ENCODE measurements around the gene DNPH1. TPM values are rescaled to one million over a fixed set of nuclear protein-coding genes. Genes with fewer than 3 reads are reported as not detected.

The DNPH1 gene
- total RNA-seq, 4 donors from 2014 or later: 42.3 to 87.6 (median 69.2) TPM

DNA sequence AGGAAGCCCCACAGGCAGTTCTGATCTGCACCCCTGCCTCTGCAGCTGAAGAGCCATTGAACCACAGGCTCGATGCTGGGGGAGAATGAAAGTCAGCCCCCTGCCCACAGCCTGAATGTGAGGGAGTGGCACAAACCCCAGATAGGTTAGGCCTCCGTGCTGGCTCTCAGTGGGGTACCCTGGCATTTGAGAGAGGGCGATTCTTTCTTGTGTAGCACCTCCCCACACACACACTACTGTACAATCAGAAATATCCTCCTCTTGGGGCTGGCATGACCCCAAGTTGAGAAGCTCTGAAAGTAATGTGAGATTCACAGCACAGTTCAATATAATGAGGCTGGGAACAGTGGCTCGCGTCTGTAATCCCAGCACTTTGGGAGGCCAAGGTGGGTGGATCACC lies 31.9 kb upstream of the DNPH1 start:
- no peaks in the 10 kb centered on the region for H3K4me1 ChIP-seq
- H3K4me3 ChIP-seq: no peak overlapping the region
- intact Hi-C loops (cut with DNase I; ENCODE audit: low total_unique reads): no loop called here
- ATAC-seq (no peak), DNase-seq (no peak)
- H3K27ac ChIP-seq: no peak overlapping the region
- no peaks in the 10 kb centered on the region for H3K27me3 ChIP-seq
- no peaks in the 10 kb centered on the region for H3K9me3 ChIP-seq
- in situ Hi-C loops (cut with MboI; ENCODE audit: low sequenced_read_pairs in 4 of 4): no loop called here
- no peaks in the 10 kb centered on the region for H3K36me3 ChIP-seq
- TF ChIP-seq, protein P1, sequence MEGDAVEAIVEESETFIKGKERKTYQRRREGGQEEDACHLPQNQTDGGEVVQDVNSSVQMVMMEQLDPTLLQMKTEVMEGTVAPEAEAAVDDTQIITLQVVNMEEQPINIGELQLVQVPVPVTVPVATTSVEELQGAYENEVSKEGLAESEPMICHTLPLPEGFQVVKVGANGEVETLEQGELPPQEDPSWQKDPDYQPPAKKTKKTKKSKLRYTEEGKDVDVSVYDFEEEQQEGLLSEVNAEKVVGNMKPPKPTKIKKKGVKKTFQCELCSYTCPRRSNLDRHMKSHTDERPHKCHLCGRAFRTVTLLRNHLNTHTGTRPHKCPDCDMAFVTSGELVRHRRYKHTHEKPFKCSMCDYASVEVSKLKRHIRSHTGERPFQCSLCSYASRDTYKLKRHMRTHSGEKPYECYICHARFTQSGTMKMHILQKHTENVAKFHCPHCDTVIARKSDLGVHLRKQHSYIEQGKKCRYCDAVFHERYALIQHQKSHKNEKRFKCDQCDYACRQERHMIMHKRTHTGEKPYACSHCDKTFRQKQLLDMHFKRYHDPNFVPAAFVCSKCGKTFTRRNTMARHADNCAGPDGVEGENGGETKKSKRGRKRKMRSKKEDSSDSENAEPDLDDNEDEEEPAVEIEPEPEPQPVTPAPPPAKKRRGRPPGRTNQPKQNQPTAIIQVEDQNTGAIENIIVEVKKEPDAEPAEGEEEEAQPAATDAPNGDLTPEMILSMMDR (IDR thresholded peaks at IDR 0.05 in 4 of 5, conservative IDR thresholded peaks at IDR 0.05 in 1 of 5): no peak
- no peak for TF ChIP-seq POLR2A (IDR thresholded peaks at IDR 0.05)

DNA sequence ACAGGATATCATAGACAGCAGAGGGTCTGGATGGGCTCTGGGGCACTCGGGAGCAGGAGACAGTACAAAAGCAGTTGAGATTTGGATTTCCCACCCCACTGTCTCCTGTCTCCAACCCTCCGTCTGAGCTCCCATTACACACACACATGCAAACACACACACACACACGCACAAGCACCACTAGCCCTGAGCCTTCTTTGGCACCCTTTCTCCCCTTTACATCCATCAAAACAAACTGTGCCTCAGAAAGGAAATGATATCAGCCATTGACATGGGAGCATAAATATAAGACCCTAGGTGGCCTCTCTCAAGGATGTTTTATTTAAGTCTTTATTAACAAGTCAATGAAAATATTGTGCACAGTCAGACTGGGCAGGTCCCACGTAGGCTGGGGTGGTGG lies 31.5 kb upstream of the DNPH1 start:
- in situ Hi-C loops (cut with MboI; ENCODE audit: low sequenced_read_pairs in 4 of 4) (no loop called here), intact Hi-C loops (cut with DNase I; ENCODE audit: low total_unique reads) (no loop called here)
- no peaks in the 10 kb centered on the region for H3K36me3 ChIP-seq
- TF ChIP-seq POLR2A (IDR thresholded peaks at IDR 0.05): no peak
- TF ChIP-seq, protein P1 (IDR thresholded peaks at IDR 0.05 in 4 of 5, conservative IDR thresholded peaks at IDR 0.05 in 1 of 5): no peak
- H3K4me3 ChIP-seq: no peak overlapping the region
- DNase-seq (no peak), ATAC-seq (no peak)
- H3K27me3 ChIP-seq: no peaks in the 10 kb centered on the region
- no peaks in the 10 kb centered on the region for H3K4me1 ChIP-seq
- no peaks in the 10 kb centered on the region for H3K9me3 ChIP-seq
- H3K27ac ChIP-seq: no peak overlapping the region

DNA sequence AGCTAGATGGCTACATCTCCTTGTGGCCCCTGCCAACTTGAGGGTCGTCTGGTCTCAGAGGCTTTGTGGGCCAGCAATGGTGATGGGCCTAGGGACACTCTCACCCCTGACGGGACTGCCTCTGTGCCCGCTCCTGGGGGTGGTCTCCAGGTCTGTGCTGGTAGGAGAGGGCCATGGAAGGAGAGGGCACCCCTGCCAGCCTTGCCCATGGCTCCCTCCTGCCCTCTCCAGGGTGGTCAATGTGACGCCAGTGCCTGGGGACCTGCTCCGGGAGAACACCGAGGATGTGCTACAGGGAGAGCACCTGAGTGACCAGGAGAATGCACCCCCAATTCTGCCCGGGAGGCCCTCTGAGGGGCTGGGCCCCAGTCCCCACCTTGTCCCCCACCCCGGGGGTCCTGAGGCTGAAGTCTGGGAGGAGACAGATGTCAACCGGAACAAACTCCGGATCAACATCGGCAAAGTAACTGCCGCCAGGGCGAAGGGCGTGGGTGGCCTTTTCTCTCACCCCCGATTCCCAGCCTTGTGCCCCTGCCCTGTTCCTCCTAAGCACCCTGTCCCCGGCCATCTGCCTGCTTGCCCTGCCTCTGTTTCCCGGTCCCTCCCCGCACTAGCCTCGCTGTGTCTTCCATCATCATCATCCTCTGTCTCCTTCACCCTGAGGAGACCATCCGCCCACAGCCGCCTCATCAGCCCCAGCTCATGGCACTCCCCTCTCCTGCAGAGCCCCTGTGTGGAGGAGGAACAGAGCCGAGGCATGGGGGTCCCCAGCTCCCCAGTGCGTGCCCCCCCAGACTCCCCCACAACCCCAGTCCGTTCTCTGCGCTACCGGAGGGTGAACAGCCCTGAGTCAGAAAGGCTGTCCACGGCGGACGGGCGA lies 29.8 kb upstream of the DNPH1 start:
- Histone ChIP-seq H3K4me1 (no peaks in the 10 kb centered on the region), H3K9me3 (no peaks in the 10 kb centered on the region), H3K27me3 (no peaks in the 10 kb centered on the region), H3K27ac (no peak overlapping the region), H3K36me3 (no peaks in the 10 kb centered on the region), H3K4me3 (no peak overlapping the region)
- TF ChIP-seq POLR2A (IDR thresholded peaks at IDR 0.05): no peak
- TF ChIP-seq, protein P1 (IDR thresholded peaks at IDR 0.05 in 4 of 5, conservative IDR thresholded peaks at IDR 0.05 in 1 of 5): no peak
- in situ Hi-C loops (cut with MboI; ENCODE audit: low sequenced_read_pairs in 4 of 4): no loop called here
- ATAC-seq: no peak
- DNase-seq: no peak
- intact Hi-C loops (cut with DNase I; ENCODE audit: low total_unique reads): no loop called here

DNA sequence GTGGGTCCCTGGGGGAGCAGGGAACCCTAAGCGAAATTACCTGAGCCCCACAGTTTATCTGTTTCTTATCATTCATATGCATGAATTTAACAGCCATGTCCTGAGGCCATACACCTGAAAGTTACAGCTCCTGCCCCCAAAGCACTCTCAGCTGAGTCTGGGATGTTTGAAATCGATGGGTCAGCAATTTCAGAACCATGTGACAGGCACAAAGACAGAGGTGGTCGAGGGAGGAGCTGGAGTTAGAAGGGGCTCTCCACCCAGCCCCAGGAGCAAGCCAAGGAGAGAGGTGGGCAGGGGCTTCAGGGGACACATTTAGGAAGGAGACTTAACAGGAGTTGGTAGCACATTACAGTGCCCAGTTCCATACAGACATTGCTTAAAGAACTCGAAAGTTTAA lies 28.9 kb upstream of the DNPH1 start:
- H3K4me1 ChIP-seq: no peaks in the 10 kb centered on the region
- intact Hi-C loops (cut with DNase I; ENCODE audit: low total_unique reads) (no loop called here), in situ Hi-C loops (cut with MboI; ENCODE audit: low sequenced_read_pairs in 4 of 4) (no loop called here)
- peaks cover 0 to 4% (median 0%) of the 10 kb centered on the region in 3 donors for H3K27me3 ChIP-seq
- H3K27ac ChIP-seq: no peak overlapping the region
- H3K9me3 ChIP-seq: no peaks in the 10 kb centered on the region
- H3K36me3 ChIP-seq: no peaks in the 10 kb centered on the region
- H3K4me3 ChIP-seq: no peak overlapping the region
- no peak for DNase-seq
- ATAC-seq: no peak
- TF ChIP-seq POLR2A (IDR thresholded peaks at IDR 0.05): no peak
- TF ChIP-seq, protein P1 (IDR thresholded peaks at IDR 0.05 in 4 of 5, conservative IDR thresholded peaks at IDR 0.05 in 1 of 5): no peak
